ENCODE results near the gene LHPP. TPM values are rescaled to one million over a fixed set of nuclear protein-coding genes. Genes with fewer than 3 reads are reported as not detected.

Gene LHPP
- total RNA-seq, 1 experiment from 2014 or later: 24.7 TPM

GRCh38 chr10:124557167-124557566 lies 95.5 kb downstream of the LHPP start:
- Histone ChIP-seq H3K4me2 (no peak overlapping the region), H3K27me3 (ENCODE audit: insufficient read depth, low read depth) (no peaks in the 10 kb centered on the region), H3F3A (ENCODE audit: insufficient read depth, low read depth) (no peaks in the 10 kb centered on the region), H3K4me1 (replicated peaks; ENCODE audit: insufficient read depth) (no peaks in the 10 kb centered on the region), H3K4me3 (no peak overlapping the region), H3K79me2 (ENCODE audit: low read depth) (no peaks in the 10 kb centered on the region), H3K9me3 (ENCODE audit: insufficient read depth, low read depth) (no peaks in the 10 kb centered on the region), H3K9me2 (ENCODE audit: insufficient read depth) (no peaks in the 10 kb centered on the region), H4K20me1 (ENCODE audit: insufficient read depth) (no peaks in the 10 kb centered on the region), H3K27ac (no peak overlapping the region), H2AFZ (no peak overlapping the region), H3K36me3 (ENCODE audit: low read depth) (no peaks in the 10 kb centered on the region)
- BruUV-seq (replicated peaks): no TSS peak
- POLR2A ChIA-PET (ENCODE audit: unreplicated experiment): no interaction called here
- intact Hi-C loops (cut with micrococcal nuclease; ENCODE audit: unreplicated experiment): no loop called here
- DNase-seq: no peak
- TF ChIP-seq EZH2 (IDR thresholded peaks at IDR 0.05; ENCODE audit: low read depth): no peak
- TF ChIP-seq, protein P1, sequence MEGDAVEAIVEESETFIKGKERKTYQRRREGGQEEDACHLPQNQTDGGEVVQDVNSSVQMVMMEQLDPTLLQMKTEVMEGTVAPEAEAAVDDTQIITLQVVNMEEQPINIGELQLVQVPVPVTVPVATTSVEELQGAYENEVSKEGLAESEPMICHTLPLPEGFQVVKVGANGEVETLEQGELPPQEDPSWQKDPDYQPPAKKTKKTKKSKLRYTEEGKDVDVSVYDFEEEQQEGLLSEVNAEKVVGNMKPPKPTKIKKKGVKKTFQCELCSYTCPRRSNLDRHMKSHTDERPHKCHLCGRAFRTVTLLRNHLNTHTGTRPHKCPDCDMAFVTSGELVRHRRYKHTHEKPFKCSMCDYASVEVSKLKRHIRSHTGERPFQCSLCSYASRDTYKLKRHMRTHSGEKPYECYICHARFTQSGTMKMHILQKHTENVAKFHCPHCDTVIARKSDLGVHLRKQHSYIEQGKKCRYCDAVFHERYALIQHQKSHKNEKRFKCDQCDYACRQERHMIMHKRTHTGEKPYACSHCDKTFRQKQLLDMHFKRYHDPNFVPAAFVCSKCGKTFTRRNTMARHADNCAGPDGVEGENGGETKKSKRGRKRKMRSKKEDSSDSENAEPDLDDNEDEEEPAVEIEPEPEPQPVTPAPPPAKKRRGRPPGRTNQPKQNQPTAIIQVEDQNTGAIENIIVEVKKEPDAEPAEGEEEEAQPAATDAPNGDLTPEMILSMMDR (conservative IDR thresholded peaks at IDR 0.05): no peak
- CTCF ChIA-PET: no interaction called here

GRCh38 chr10:124557648-124558338 lies 96.2 kb downstream of the LHPP start:
- Histone ChIP-seq H2AFZ (no peak overlapping the region), H3K27ac (no peak overlapping the region), H3K9me3 (ENCODE audit: insufficient read depth, low read depth) (no peaks in the 10 kb centered on the region), H3K36me3 (ENCODE audit: low read depth) (no peaks in the 10 kb centered on the region), H4K20me1 (ENCODE audit: insufficient read depth) (no peaks in the 10 kb centered on the region), H3F3A (ENCODE audit: insufficient read depth, low read depth) (no peaks in the 10 kb centered on the region), H3K27me3 (ENCODE audit: insufficient read depth, low read depth) (no peaks in the 10 kb centered on the region), H3K4me1 (replicated peaks; ENCODE audit: insufficient read depth) (no peaks in the 10 kb centered on the region), H3K4me2 (no peak overlapping the region), H3K79me2 (ENCODE audit: low read depth) (no peaks in the 10 kb centered on the region), H3K4me3 (no peak overlapping the region), H3K9me2 (ENCODE audit: insufficient read depth) (no peaks in the 10 kb centered on the region)
- CTCF ChIA-PET: no interaction called here
- no TSS peak for BruUV-seq (replicated peaks)
- TF ChIP-seq, protein P1 (conservative IDR thresholded peaks at IDR 0.05): no peak
- no peak for TF ChIP-seq EZH2 (IDR thresholded peaks at IDR 0.05; ENCODE audit: low read depth)
- intact Hi-C loops (cut with micrococcal nuclease; ENCODE audit: unreplicated experiment): no loop called here
- POLR2A ChIA-PET (ENCODE audit: unreplicated experiment): no interaction called here
- no peak for DNase-seq

GRCh38 chr10:124558339-124559321 lies 97.0 kb downstream of the LHPP start:
- no peaks in the 10 kb centered on the region for H3F3A ChIP-seq (ENCODE audit: insufficient read depth, low read depth)
- intact Hi-C loops (cut with micrococcal nuclease; ENCODE audit: unreplicated experiment): no loop called here
- ChIA-PET POLR2A (ENCODE audit: unreplicated experiment) (no interaction called here), CTCF (no interaction called here)
- TF ChIP-seq, protein P1 (conservative IDR thresholded peaks at IDR 0.05): no peak
- TF ChIP-seq EZH2 (IDR thresholded peaks at IDR 0.05; ENCODE audit: low read depth): no peak
- no peak overlapping the region for H3K4me3 ChIP-seq
- no TSS peak for BruUV-seq (replicated peaks)
- H3K79me2 ChIP-seq (ENCODE audit: low read depth): no peaks in the 10 kb centered on the region
- H3K27me3 ChIP-seq (ENCODE audit: insufficient read depth, low read depth): no peaks in the 10 kb centered on the region
- H3K9me2 ChIP-seq (ENCODE audit: insufficient read depth): no peaks in the 10 kb centered on the region
- no peak for DNase-seq
- no peaks in the 10 kb centered on the region for H3K9me3 ChIP-seq (ENCODE audit: insufficient read depth, low read depth)
- no peak overlapping the region for H3K27ac ChIP-seq
- no peak overlapping the region for H3K4me2 ChIP-seq
- no peaks in the 10 kb centered on the region for H4K20me1 ChIP-seq (ENCODE audit: insufficient read depth)
- no peaks in the 10 kb centered on the region for H3K36me3 ChIP-seq (ENCODE audit: low read depth)
- no peaks in the 10 kb centered on the region for H3K4me1 ChIP-seq (replicated peaks; ENCODE audit: insufficient read depth)
- H2AFZ ChIP-seq: no peak overlapping the region
